WTC11 (cell line): ENCODE measurements around the gene CDRT4.

Experiments
- TF ChIP-seq, protein P1 (sequence below): fragments of 200-600 bp; IDR thresholded peaks from 2 replicates; pipeline ENCODE4 v1.8.0; 2022; ENCODE audit warnings: antibody characterized with exemption
- TF ChIP-seq, protein P2 (sequence below): sonication (generic); formaldehyde crosslinking; IDR thresholded peaks from 2 replicates; pipeline ENCODE4 v1.8.0; 2022; ENCODE audit warnings: missing genetic modification reagents

DNA sequence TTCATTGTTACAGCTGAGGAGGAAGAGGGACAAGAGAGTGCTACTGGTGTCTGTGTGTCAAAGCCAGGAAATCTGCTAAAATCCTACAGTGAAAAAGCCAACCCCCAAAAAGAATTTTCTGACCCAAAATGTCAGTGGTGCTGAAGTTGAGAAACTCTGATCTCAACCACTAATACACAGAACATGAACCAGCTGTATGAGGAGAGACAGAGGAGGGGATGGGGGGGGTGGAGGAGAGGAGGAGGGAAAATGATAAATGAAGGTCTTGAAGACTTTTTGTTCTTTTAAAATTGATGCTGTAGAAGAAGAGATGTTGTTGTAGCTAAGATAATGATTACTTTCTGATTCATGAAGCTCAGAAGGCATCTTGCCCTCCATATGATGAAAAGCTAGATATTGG lies 27.4 kb upstream of the CDRT4 start:
- TF ChIP-seq, protein P1, sequence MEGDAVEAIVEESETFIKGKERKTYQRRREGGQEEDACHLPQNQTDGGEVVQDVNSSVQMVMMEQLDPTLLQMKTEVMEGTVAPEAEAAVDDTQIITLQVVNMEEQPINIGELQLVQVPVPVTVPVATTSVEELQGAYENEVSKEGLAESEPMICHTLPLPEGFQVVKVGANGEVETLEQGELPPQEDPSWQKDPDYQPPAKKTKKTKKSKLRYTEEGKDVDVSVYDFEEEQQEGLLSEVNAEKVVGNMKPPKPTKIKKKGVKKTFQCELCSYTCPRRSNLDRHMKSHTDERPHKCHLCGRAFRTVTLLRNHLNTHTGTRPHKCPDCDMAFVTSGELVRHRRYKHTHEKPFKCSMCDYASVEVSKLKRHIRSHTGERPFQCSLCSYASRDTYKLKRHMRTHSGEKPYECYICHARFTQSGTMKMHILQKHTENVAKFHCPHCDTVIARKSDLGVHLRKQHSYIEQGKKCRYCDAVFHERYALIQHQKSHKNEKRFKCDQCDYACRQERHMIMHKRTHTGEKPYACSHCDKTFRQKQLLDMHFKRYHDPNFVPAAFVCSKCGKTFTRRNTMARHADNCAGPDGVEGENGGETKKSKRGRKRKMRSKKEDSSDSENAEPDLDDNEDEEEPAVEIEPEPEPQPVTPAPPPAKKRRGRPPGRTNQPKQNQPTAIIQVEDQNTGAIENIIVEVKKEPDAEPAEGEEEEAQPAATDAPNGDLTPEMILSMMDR: no peak
- TF ChIP-seq, protein P2, sequence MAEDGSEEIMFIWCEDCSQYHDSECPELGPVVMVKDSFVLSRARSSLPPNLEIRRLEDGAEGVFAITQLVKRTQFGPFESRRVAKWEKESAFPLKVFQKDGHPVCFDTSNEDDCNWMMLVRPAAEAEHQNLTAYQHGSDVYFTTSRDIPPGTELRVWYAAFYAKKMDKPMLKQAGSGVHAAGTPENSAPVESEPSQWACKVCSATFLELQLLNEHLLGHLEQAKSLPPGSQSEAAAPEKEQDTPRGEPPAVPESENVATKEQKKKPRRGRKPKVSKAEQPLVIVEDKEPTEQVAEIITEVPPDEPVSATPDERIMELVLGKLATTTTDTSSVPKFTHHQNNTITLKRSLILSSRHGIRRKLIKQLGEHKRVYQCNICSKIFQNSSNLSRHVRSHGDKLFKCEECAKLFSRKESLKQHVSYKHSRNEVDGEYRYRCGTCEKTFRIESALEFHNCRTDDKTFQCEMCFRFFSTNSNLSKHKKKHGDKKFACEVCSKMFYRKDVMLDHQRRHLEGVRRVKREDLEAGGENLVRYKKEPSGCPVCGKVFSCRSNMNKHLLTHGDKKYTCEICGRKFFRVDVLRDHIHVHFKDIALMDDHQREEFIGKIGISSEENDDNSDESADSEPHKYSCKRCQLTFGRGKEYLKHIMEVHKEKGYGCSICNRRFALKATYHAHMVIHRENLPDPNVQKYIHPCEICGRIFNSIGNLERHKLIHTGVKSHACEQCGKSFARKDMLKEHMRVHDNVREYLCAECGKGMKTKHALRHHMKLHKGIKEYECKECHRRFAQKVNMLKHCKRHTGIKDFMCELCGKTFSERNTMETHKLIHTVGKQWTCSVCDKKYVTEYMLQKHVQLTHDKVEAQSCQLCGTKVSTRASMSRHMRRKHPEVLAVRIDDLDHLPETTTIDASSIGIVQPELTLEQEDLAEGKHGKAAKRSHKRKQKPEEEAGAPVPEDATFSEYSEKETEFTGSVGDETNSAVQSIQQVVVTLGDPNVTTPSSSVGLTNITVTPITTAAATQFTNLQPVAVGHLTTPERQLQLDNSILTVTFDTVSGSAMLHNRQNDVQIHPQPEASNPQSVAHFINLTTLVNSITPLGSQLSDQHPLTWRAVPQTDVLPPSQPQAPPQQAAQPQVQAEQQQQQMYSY (CRISPR knock-in tag): no peak
